Panc1 (cell line): ENCODE measurements around the gene MYH3. TPM values are rescaled to one million over a fixed set of nuclear protein-coding genes. Genes with fewer than 3 reads are reported as not detected.

ENCODE experiments used
- ATAC-seq: fragments of 200-7000 bp; cut with Tn5 transposase; 2 replicates; pipeline ENCODE4 v1.9.1; 2020; ENCODE audit warnings: mild to moderate bottlenecking, moderate library complexity
- BruUV-seq: library from RNA; stranded (reverse); fragments of 400-500 nt; replicated peaks from 2 replicates; lab custom pipeline; 2021; lab: Mats Ljungman, UMichigan
- CTCF ChIA-PET: fragments of 300-600 bp; sonication (Branson Sonifier 250); formaldehyde crosslinking; loops from one replicate; lab custom pipeline; 2022; ENCODE audit warnings: antibody characterized with exemption; lab: Charles Lee
- POLR2A ChIA-PET: fragments of 300-600 bp; sonication (Branson Sonifier 250); formaldehyde crosslinking; loops from one replicate; lab custom pipeline; 2022; ENCODE audit warnings: antibody characterized with exemption; lab: Charles Lee
- DNase-seq: peaks from one replicate; pipeline ENCODE4 v3.0.0-alpha.2; 2010; ENCODE audit warnings: low read depth, low spot score
- H3K27ac ChIP-seq: 2 replicates; pipeline ENCODE4 v1.5.1; 2011; ENCODE audit warnings: mild to moderate bottlenecking, low read length, inconsistent platforms
- H3K27me3 ChIP-seq: fragments of 200-500 bp; sonication (Bioruptor generic); 2 replicates; pipeline ENCODE4 v1.6.0; 2014; ENCODE audit warnings: low read length, inconsistent platforms; ENCODE audit not compliant: control insufficient read depth, insufficient read depth
- H3K36me3 ChIP-seq: fragments of 200-500 bp; sonication (Bioruptor generic); 2 replicates; pipeline ENCODE4 v1.5.1; 2014; ENCODE audit warnings: inconsistent platforms, mild to moderate bottlenecking, low read length, moderate library complexity; ENCODE audit not compliant: control insufficient read depth, insufficient read depth
- H3K4me1 ChIP-seq: 2 replicates; pipeline ENCODE4 v1.5.1; 2011; ENCODE audit warnings: inconsistent platforms, mild to moderate bottlenecking, low read length, moderate library complexity; ENCODE audit not compliant: control insufficient read depth, insufficient read depth
- H3K4me3 ChIP-seq, 2 experiments: 2 replicates each; pipeline ENCODE4 v1.5.1; 2011 to 2012; ENCODE audit warnings: low read depth in 2 of 2, low read length in 2 of 2, mild to moderate bottlenecking in 2 of 2, inconsistent platforms in 1 of 2, moderate library complexity in 1 of 2
- H3K9me3 ChIP-seq: fragments of 200-500 bp; sonication (Bioruptor generic); 2 replicates; pipeline ENCODE4 v1.5.1; 2014; ENCODE audit warnings: low read depth, mild to moderate bottlenecking, inconsistent platforms, low read length, moderate library complexity; ENCODE audit not compliant: control insufficient read depth, insufficient read depth
- CTCF ChIP-seq: fragments of 450-650 bp; IDR thresholded peaks from 2 replicates; pipeline ENCODE4 v1.5.1; 2017; ENCODE audit warnings: mild to moderate bottlenecking
- POLR2AphosphoS5 ChIP-seq: IDR thresholded peaks from 2 replicates; pipeline ENCODE4 v1.6.1; 2012; ENCODE audit warnings: mild to moderate bottlenecking, low read depth, low read length, moderate library complexity
- REST ChIP-seq, 2 experiments: IDR thresholded peaks; 2 replicates each; pipeline ENCODE4 v1.6.1; 2011 to 2012; ENCODE audit warnings: low read depth in 2 of 2, control low read depth in 1 of 2, low read length in 1 of 2, mild to moderate bottlenecking in 1 of 2, moderate library complexity in 1 of 2; ENCODE audit not compliant: insufficient read depth in 1 of 2
- SIN3A ChIP-seq: IDR thresholded peaks from 2 replicates; pipeline ENCODE4 v1.6.1; 2012; ENCODE audit warnings: low read depth, mild to moderate bottlenecking, low read length, moderate library complexity, borderline replicate concordance; ENCODE audit not compliant: insufficient read depth
- TCF7L2 ChIP-seq: IDR thresholded peaks from 2 replicates; pipeline ENCODE4 v1.6.1; 2011; ENCODE audit warnings: mild to moderate bottlenecking, low read depth, low read length, inconsistent platforms
- in situ Hi-C: cut with HindIII; loops from 2 replicates; pipeline ENCODE4 v1.10.0; 2016; ENCODE audit warnings: low sequenced_read_pairs, low pct_unique_long_range_greater_than_20kb
- intact Hi-C: fragments of 100-400 bp; cut with micrococcal nuclease; formaldehyde crosslinking; loops from one replicate; pipeline ENCODE4 v1.10.0; 2022; ENCODE audit not compliant: unreplicated experiment
- total RNA-seq: library from RNA; stranded (reverse); gene quantifications from one replicate; pipeline ENCODE4 v1.2.1, GENCODE V29; 2021; ENCODE audit not compliant: unreplicated experiment

MYH3 gene
- total RNA-seq, 1 experiment from 2014 or later, result 1.6 TPM

DNA sequence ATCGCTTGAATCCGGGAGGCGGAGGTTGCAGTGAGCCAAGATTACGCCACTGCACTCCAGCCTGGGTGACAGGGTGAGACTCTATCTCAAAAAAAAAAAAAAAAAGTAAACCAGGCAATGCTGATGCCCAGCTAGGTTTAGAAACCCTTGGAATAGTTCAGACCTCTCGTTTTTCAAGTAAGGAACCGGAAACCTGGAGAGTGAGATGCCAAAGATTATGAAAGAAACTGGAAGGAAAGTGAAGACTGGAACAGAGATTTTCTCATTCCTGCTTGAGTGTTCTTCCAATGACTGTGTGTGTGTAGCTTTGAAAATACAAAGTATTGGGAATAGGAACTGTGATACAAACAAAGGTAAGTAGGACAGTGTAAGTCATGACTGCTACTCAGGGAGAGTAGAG lies 35.7 kb downstream of the MYH3 start:
- no peak for DNase-seq
- H3K4me1 ChIP-seq, result no peaks in the 10 kb centered on the region

GRCh38 chr17:10620823-10621222 lies 36.3 kb downstream of the MYH3 start:
- H3K4me3 ChIP-seq, result no peak overlapping the region
- no peak overlapping the region for H3K27ac ChIP-seq
- no peaks in the 10 kb centered on the region for H3K36me3 ChIP-seq
- intact Hi-C loops (no loop called here), in situ Hi-C loops (no loop called here)
- no peaks in the 10 kb centered on the region for H3K27me3 ChIP-seq
- no TSS peak for BruUV-seq
- CTCF ChIA-PET, result no interaction called here
- H3K4me1 ChIP-seq, result no peaks in the 10 kb centered on the region
- ATAC-seq, result no peak
- DNase-seq, result no peak
- POLR2A ChIA-PET, result no interaction called here
- no peaks in the 10 kb centered on the region for H3K9me3 ChIP-seq
- TF ChIP-seq CTCF, result no peak
- TF ChIP-seq REST (IDR thresholded peaks at IDR 0.05; ENCODE audit: insufficient read depth in 1 of 2, low read depth in 2 of 2, low read length in 1 of 2), result no peak
- no peak for TF ChIP-seq POLR2AphosphoS5
- no peak for TF ChIP-seq TCF7L2
- no peak for TF ChIP-seq SIN3A

More for the DNA sequence above, 35.7 kb downstream of the MYH3 start:
- intact Hi-C loops, result no loop called here
- in situ Hi-C loops, result no loop called here
- no TSS peak for BruUV-seq
- no peak for TF ChIP-seq CTCF
- TF ChIP-seq TCF7L2, result no peak
- TF ChIP-seq REST (IDR thresholded peaks at IDR 0.05; ENCODE audit: insufficient read depth in 1 of 2, low read depth in 2 of 2, low read length in 1 of 2), result no peak
- no peak for TF ChIP-seq SIN3A
- no peak for TF ChIP-seq POLR2AphosphoS5
- ATAC-seq, result no peak
- CTCF ChIA-PET, result no interaction called here
- Histone ChIP-seq H3K27me3 (no peaks in the 10 kb centered on the region), H3K27ac (no peak overlapping the region), H3K9me3 (no peaks in the 10 kb centered on the region), H3K36me3 (no peaks in the 10 kb centered on the region), H3K4me3 (no peak overlapping the region)
- POLR2A ChIA-PET, result no interaction called here
